T47D (cell line): ENCODE data around the gene SLAMF6.
"Not testable (repeated sequence)": the region's sequence is repeated elsewhere in the genome, so short reads cannot be mapped to it uniquely, and the experiment has no call there.

Source experiments
- DNase-seq, 2 experiments: peaks; one replicate each; pipeline versions ENCODE4 v3.0.0 to v3.0.0-alpha.2; 2011 to 2012; ENCODE audit warnings: low read depth in 1 of 2, low spot score in 1 of 2
- JUND ChIP-seq: IDR thresholded peaks from 2 replicates; pipeline ENCODE4 v1.6.1; 2012; ENCODE audit warnings: low read depth
- in situ Hi-C: cut with HindIII; loops from 2 replicates; pipeline ENCODE4 v1.10.0; 2016; ENCODE audit warnings: low sequenced_read_pairs, low pct_unique_long_range_greater_than_20kb

The SLAMF6 gene

GRCh38 chr1:160539990-160540858, 17.2 kb upstream of the SLAMF6 start:
- no peak for DNase-seq
- no peak for TF ChIP-seq JUND
- in situ Hi-C loops = no loop called here

GRCh38 chr1:160539684-160539989, 16.6 kb upstream of the SLAMF6 start:
- no peak for TF ChIP-seq JUND
- in situ Hi-C loops = no loop called here
- no peak for DNase-seq

GRCh38 chr1:160538985-160539651, 16.1 kb upstream of the SLAMF6 start:
- no peak for DNase-seq
- in situ Hi-C loops = no loop called here
- TF ChIP-seq JUND = no peak

GRCh38 chr1:160537714-160538665, 14.9 kb upstream of the SLAMF6 start:
- TF ChIP-seq JUND = no peak
- in situ Hi-C loops = no loop called here
- no peak for DNase-seq

GRCh38 chr1:160534823-160535605, 12.0 kb upstream of the SLAMF6 start:
- no peak for TF ChIP-seq JUND
- no peak for DNase-seq
- in situ Hi-C loops = no loop called here

DNA sequence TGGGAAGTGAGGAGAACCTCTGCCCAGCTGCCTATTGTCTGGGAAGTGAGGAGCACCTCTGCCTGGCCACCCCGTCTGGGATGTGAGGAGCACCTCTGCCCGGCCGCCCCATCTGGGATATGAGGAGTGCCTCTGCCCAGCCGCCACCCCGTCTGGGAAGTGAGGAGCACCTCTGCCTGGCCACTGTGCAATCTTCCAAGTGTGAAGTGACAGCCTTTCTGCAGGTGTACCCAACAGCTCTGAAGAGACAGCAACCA, 9.4 kb upstream of the SLAMF6 start:
- in situ Hi-C loops = not testable (repeated sequence)

DNA sequence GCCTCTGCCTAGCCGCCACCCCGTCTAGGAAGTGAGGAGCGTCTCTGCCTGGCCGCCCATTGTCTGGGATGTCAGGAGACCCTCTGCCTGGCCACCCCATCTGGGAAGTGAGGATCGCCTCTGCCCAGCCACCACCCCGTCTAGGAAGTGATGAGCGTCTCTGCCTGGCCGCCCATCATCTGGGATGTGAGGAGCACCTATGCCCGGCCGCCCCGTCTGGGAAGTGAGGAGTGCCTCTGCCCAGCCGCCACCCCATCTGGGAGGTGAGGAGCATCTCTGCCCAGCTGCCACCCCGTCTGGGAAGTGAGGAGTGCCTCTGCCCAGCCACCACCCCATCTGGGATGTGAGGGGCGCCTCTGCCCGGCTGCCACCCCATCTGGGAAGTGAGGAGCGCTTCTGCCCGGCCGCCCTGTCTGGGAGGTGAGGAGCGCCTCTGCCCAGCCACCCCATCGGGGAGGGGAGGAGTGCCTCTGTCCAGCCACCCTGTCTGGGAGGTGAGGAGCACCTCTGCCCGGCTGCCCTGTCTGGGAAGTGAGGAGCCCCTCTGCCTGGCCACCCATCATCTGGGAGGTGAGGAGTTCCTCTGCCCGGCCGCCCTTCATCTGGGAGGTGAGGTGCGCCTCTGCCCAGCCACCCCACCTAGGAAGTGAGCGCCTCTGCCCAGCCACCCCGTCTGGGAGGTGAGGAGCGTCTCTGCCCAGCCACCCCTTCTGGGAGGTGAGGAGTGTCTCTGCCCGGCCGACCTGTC, 8.9 kb upstream of the SLAMF6 start:
- in situ Hi-C loops, DNase-seq: not testable (repeated sequence)

More for the DNA sequence above, 9.4 kb upstream of the SLAMF6 start:
- DNase-seq = not testable (repeated sequence)

DNA sequence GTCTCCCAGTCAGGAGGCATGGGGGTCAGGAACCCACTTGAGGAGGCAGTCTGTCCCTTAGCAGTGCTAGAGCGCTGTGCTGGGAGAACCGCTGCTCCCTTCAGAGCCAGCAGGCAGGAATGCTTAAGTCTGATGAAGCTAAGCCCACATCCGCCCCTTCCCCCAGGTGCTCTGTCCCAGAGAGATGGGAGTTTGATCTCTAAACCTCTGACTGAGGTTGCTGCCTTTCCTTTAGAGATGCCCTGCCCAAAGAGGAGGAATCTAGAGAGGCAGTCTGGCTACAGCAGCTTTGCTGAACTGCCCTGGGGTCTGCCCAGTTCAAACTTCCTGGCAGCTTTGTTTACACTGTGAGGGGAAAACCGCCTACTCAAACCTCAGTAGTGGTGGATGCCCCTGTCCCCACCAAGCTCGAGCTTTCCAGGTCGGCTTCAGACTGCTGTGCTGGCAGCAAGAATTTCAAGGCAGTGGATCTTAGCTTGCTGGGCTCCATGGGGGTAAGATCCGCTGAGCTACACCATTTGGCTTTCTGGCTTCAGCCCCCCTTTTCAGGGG, 6.4 kb upstream of the SLAMF6 start:
- in situ Hi-C loops, DNase-seq: not testable (repeated sequence)

GRCh38 chr1:160523789-160524188, 734 bp upstream of the SLAMF6 start:
- DNase-seq, in situ Hi-C loops: not testable (repeated sequence)

GRCh38 chr1:160522136-160522535, 919 bp downstream of the SLAMF6 start:
- no peak for TF ChIP-seq JUND
- in situ Hi-C loops = no loop called here
- DNase-seq = no peak

GRCh38 chr1:160521554-160521953, 1.5 kb downstream of the SLAMF6 start:
- in situ Hi-C loops = no loop called here
- no peak for TF ChIP-seq JUND
- DNase-seq = no peak
